Lower leg skin (tissue), 3 donors: ENCODE results near the gene ITGB5.

ENCODE experiments used
- POLR2A ChIP-seq, 2 donors: fragments of 450-650 bp; IDR thresholded peaks; one replicate each; pipeline ENCODE4 v1.6.1; 2016 to 2017; ENCODE audit warnings: antibody characterized with exemption in 2 of 2, mild to moderate bottlenecking in 1 of 2, moderate library complexity in 1 of 2
- TF ChIP-seq, protein P1 (sequence below), 3 donors: fragments of 450-650 bp; IDR thresholded peaks; one replicate each; pipeline ENCODE4 v1.5.1; 2016; ENCODE audit warnings: antibody characterized with exemption in 3 of 3, mild to moderate bottlenecking in 3 of 3, moderate library complexity in 2 of 3

DNA sequence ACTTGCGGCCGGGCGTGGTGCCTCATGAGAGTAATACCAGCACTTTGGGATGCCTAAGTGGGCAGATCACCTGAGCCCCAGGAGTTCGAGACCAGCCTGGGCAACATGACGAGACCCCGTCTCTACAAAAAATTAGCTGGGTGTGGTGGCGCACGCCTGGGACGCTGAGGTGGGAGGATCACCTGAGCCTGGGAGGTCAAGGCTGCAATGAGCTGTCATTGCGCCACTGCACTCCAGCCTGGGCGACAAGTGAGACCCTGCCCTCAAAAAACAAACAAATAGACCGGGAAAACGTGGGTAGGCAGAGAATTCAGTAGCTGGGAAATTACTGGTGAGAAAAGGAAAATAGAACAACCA, 156.2 kb downstream of the ITGB5 start:
- TF ChIP-seq, protein P1, sequence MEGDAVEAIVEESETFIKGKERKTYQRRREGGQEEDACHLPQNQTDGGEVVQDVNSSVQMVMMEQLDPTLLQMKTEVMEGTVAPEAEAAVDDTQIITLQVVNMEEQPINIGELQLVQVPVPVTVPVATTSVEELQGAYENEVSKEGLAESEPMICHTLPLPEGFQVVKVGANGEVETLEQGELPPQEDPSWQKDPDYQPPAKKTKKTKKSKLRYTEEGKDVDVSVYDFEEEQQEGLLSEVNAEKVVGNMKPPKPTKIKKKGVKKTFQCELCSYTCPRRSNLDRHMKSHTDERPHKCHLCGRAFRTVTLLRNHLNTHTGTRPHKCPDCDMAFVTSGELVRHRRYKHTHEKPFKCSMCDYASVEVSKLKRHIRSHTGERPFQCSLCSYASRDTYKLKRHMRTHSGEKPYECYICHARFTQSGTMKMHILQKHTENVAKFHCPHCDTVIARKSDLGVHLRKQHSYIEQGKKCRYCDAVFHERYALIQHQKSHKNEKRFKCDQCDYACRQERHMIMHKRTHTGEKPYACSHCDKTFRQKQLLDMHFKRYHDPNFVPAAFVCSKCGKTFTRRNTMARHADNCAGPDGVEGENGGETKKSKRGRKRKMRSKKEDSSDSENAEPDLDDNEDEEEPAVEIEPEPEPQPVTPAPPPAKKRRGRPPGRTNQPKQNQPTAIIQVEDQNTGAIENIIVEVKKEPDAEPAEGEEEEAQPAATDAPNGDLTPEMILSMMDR (IDR thresholded peaks at IDR 0.05) = peak in 1 of 3 donors; percentile 19
- no peak for TF ChIP-seq POLR2A (IDR thresholded peaks at IDR 0.05)
